Psoas muscle (tissue), 8 donors: ENCODE data around the gene CA5A. TPM values are rescaled to one million over a fixed set of nuclear protein-coding genes. Genes with fewer than 3 reads are reported as not detected.
"Not testable (repeated sequence)": the region's sequence is repeated elsewhere in the genome, so short reads cannot be mapped to it uniquely, and the experiment has no call there.

Experiments used
- ATAC-seq, 4 donors: fragments of 200-7000 bp; cut with Tn5 transposase; one replicate each; pipeline ENCODE4 v1.9.1; 2020; ENCODE audit warnings: moderate library complexity in 3 of 4, mild to moderate bottlenecking in 2 of 4
- DNase-seq, 2 donors: peaks; one replicate each; pipeline ENCODE4 v3.0.0-alpha.2; 2020
- H3K27ac ChIP-seq: fragments of 200-600 bp; one replicate; pipeline ENCODE4 v1.8.0; 2022
- H3K27me3 ChIP-seq, 3 donors: fragments of 200-600 bp in 1 of 3; one replicate each; pipeline versions ENCODE4 v1.6.1 to v1.8.0; 2013 to 2022; ENCODE audit warnings: low read length in 2 of 3, mild to moderate bottlenecking in 2 of 3, moderate library complexity in 1 of 3; ENCODE audit not compliant: insufficient read depth in 3 of 3
- H3K36me3 ChIP-seq, 2 donors: fragments of 200-600 bp in 1 of 2; one replicate each; pipeline versions ENCODE4 v1.6.1 to v1.8.0; 2013 to 2022; ENCODE audit warnings: low read depth in 1 of 2, mild to moderate bottlenecking in 1 of 2, moderate library complexity in 1 of 2; ENCODE audit not compliant: insufficient read depth in 1 of 2
- H3K4me1 ChIP-seq: fragments of 200-600 bp; one replicate; pipeline ENCODE4 v1.8.0; 2022
- H3K4me3 ChIP-seq: fragments of 200-600 bp; one replicate; pipeline ENCODE4 v1.8.0; 2022; ENCODE audit warnings: mild to moderate bottlenecking
- H3K9me3 ChIP-seq: fragments of 200-600 bp; one replicate; pipeline ENCODE4 v1.8.0; 2022
- WGBS, 3 donors: extraction: QIAGEN DNeasy Blood & Tissue Kit; methylation state at CpG; one replicate each; pipeline versions ENCODE4 v1.1.6 to v1.1.7; 2013; 5-methylcytosine and 5-hydroxymethylcytosine counted together
- intact Hi-C, 2 donors: fragments of 100-400 bp; cut with DNase I; formaldehyde crosslinking; loops; one replicate each; pipeline versions ENCODE4 v1.11.0 to v1.14.2; 2022
- polyA plus RNA-seq, 3 donors: library from polyadenylated mRNA; stranded (reverse); fragments of 200-250 nt; gene quantifications; one replicate each; pipeline ENCODE4 v1.2.3, GENCODE V29; 2013
- total RNA-seq, 4 donors: library from RNA; stranded (reverse); fragmentation: NEBNext Ultra II Directional in 2 of 4; extraction: Animal tissue kit (Norgen Biotek cat#: 25700) in 2 of 4; gene quantifications; one replicate each; pipeline versions ENCODE4 v1.2.1 to v1.2.4, GENCODE V29; 2021 to 2023
- TF ChIP-seq, protein P1 (sequence below): fragments of 200-600 bp; IDR thresholded peaks from one replicate; pipeline ENCODE4 v1.8.0; 2022; ENCODE audit warnings: antibody characterized with exemption
- donor health status: healthy with polysubstance abuse.
- donor health status: DM: no; HTN: no; CAD: no; lungs with moderate emphysema.
- donor health status: Bipolar disorder and iron deficiency.
- donor health status: healthy.
- donor health status: DM: yes; HTN: yes; CAD: no.
- donor health status: DM: no; HTN: no; CAD: no.
- donor health status: DM: no; HTN: no; CAD: no.
- donor health status: DM: yes; HTN: yes; CAD: no.

The CA5A gene
- total and polyA plus RNA-seq, 7 donors, result 0.12 TPM; not detected in 6

DNA sequence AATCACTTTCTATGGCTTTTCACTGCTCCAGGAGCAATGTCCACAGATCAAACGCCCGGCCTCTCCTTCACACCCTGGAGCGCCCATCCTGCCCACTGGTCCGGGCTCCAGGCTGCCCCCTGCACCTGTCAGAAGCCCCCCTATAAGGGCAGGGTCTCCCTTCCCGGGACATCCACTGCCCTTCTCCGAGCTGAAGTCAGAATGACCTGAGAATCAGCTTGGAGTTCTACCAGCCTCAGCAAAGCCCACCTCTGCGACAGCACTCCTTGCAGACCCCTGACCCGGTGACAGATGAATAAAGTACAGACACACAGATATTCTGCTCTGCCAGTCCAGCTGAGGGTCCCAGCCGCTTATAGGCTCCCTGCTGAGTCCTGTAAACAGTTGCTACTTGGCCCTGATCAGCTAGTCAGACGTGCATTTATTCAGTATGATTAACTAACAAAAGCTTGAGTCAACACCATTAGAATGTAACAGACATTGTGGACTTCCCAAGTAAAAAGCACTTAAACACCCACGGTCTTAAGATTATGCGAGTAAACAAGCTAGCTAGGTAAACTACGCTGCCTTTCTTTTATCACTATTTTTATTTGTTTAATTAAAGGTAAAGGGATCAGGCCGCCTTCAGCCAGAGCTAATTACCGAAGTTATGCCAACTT is 71.9 kb downstream of the CA5A start:
- ATAC-seq, result no peak
- TF ChIP-seq, protein P1, sequence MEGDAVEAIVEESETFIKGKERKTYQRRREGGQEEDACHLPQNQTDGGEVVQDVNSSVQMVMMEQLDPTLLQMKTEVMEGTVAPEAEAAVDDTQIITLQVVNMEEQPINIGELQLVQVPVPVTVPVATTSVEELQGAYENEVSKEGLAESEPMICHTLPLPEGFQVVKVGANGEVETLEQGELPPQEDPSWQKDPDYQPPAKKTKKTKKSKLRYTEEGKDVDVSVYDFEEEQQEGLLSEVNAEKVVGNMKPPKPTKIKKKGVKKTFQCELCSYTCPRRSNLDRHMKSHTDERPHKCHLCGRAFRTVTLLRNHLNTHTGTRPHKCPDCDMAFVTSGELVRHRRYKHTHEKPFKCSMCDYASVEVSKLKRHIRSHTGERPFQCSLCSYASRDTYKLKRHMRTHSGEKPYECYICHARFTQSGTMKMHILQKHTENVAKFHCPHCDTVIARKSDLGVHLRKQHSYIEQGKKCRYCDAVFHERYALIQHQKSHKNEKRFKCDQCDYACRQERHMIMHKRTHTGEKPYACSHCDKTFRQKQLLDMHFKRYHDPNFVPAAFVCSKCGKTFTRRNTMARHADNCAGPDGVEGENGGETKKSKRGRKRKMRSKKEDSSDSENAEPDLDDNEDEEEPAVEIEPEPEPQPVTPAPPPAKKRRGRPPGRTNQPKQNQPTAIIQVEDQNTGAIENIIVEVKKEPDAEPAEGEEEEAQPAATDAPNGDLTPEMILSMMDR, result no peak
- Histone ChIP-seq H3K4me1 (peaks cover 20% of the 10 kb centered on the region), H3K9me3 (no peaks in the 10 kb centered on the region), H3K27ac (no peak overlapping the region), H3K27me3 (no peaks in the 10 kb centered on the region), H3K4me3 (no peak overlapping the region), H3K36me3 (no peaks in the 10 kb centered on the region)
- DNase-seq, result no peak
- WGBS, 3 donors, result 86 to 92% (median 89%) methylated on average over 15 of the region's 15 CpGs
- intact Hi-C loops, result no loop called here

DNA sequence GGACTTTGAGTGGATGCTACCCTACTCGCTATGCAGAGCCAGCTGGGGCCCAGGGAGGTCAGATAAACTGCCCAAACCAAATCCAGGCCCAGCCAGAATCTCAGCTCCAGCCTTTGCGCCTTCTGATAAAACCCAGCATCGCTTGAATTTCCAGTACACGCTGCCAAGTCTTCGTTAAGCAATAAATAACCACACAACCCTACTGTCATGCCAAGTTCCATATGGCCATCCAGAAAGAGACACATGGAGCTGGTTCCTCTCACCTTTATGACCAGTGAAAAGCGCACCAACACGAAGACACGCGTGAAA is 73.0 kb downstream of the CA5A start:
- intact Hi-C loops, H3K9me3 ChIP-seq, DNase-seq, H3K36me3 ChIP-seq, ATAC-seq, H3K27me3 ChIP-seq, H3K4me3 ChIP-seq: not testable (repeated sequence)
- H3K4me1 ChIP-seq, result peaks cover 16% of the 10 kb centered on the region
- WGBS, 3 donors, result 58 to 66% (median 59%) methylated on average over 9 of the region's 9 CpGs
- peak overlapping the region; percentile 96 for H3K27ac ChIP-seq

DNA sequence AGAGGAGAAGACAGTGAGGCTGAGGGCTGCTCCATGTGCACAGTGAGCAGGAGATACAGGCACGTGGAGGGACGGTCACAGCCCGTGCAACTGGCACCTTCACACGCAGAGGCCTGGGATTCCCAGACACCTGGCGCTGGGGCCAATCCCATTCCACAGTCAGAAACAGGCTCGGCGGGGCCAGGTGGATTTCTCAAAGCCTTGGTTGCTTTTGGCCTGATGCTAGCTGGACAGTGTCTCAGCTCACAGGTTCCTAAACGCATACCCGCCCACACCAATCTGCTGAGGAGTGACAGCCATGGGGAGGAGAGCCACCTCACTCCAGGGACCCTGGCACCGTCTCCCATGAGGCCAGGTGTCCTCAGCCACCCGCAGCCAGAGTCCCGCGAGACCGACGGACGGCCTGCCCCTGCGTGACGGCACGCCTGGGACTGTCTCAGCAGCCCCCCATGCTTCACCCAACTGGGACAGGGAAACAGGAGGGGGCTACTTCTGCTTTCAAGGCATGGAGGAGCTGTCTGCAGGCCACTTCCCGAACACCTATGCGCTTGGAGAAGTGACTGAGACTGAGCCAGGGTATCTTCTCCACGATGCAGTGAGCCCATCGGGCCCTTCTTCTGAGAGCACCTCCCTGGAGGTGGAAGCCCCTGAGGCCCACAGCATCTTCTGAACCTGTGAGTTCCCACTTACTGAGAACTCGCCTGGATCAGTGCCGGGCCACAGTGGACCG is 73.6 kb downstream of the CA5A start:
- H3K27me3 ChIP-seq, intact Hi-C loops, DNase-seq, ATAC-seq, H3K36me3 ChIP-seq, H3K4me3 ChIP-seq, H3K9me3 ChIP-seq: not testable (repeated sequence)
- H3K27ac ChIP-seq, result peak overlapping the region; percentile 96
- 54 to 79% (median 58%) methylated on average over 18 to 26 of the region's 26 CpGs for WGBS, 3 donors
- H3K4me1 ChIP-seq, result peaks cover 16% of the 10 kb centered on the region

DNA sequence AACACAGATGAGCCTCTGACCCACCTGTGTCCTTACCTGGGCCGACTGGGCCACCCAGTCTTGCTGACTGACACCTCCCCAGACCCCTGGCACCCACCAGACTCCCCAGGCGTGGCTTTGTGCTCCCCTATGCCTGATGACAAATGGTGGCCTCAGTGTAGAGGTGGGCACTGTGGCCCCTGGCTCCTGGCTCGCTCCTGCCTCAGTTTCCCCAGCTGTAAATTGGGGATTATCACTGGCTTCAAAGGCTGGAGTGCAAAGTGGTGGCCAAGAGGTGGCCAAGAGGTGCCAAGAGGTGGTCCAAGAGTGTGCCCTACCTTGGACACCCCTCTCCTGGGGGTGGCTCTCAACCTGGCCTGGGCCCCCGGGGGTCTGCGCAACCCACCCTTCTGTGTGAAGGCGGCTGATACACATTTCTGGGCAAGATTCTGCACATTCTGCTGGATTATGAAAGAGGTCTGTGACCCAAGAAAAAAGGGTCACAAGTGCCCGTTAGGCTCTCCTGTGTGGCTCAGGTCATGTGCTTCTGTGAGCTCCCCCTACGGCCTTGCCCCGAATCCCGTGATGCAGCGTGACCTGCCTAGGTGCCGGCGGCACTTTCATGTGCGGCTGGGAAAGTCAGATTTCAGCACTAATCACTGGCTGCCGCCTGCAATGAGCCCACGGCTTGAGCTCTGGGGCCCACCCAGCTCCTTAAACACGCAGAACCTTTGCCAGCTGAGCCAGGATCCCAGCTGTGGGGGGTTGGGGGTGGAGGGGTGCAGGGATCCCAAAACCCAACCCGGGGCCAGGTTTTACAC is 74.8 kb downstream of the CA5A start:
- ATAC-seq, intact Hi-C loops, DNase-seq, H3K27me3 ChIP-seq, H3K36me3 ChIP-seq, H3K9me3 ChIP-seq: not testable (repeated sequence)
- H3K4me3 ChIP-seq, result peak overlapping the region; percentile 69
- peak overlapping the region; percentile 96 for H3K27ac ChIP-seq
- peaks cover 24% of the 10 kb centered on the region for H3K4me1 ChIP-seq
- WGBS, 3 donors, result 61 to 85% (median 63%) methylated on average over 17 to 18 of the region's 18 CpGs

DNA sequence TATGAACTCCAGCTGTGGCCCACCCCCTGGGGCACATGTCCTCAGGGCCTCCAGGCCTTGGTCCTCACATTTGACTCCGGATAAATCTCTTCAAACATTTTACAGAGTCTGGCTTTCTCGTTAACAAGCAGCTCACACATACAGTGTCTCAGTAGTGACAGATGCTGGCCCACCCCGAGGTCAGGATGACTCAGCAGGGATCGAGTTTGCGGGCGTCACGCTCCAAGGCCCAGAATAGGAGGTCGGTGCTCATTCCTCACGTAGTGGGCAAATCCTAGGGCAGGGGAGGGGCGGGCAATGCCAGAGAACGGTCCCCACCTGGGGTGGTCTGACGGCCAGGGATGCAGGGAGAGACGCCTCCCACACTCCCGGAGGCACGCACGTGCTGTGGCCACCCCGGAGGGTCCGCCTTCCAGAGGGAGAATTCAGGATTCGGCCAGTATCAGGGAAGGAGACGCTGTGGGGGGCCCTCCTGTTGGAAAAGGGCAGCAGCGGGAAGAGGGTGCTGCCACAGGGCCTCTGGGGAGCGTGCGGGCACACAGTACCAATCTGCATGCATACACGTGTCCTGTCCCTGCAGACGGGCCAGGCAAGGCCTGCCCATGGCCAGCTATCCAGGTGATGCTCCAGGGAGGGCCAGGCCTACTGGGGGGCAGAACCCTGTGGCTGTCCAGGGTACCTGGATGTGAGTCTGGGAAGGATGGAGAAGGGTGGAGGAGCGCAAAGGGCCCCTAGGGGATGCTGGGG is 75.6 kb downstream of the CA5A start:
- Histone ChIP-seq H3K36me3 (no peaks in the 10 kb centered on the region), H3K4me1 (peaks cover 31% of the 10 kb centered on the region), H3K27ac (peak overlapping the region; percentile 96), H3K9me3 (no peaks in the 10 kb centered on the region), H3K27me3 (no peaks in the 10 kb centered on the region), H3K4me3 (peak overlapping the region; percentile 69)
- TF ChIP-seq, protein P1, result no peak
- ATAC-seq (peak; percentile 64 to 77 (median 67)), DNase-seq (peak; percentile 63 to 84)
- intact Hi-C loops, result no loop called here
- WGBS, 3 donors, result 30 to 39% (median 33%) methylated on average over 26 of the region's 26 CpGs

DNA sequence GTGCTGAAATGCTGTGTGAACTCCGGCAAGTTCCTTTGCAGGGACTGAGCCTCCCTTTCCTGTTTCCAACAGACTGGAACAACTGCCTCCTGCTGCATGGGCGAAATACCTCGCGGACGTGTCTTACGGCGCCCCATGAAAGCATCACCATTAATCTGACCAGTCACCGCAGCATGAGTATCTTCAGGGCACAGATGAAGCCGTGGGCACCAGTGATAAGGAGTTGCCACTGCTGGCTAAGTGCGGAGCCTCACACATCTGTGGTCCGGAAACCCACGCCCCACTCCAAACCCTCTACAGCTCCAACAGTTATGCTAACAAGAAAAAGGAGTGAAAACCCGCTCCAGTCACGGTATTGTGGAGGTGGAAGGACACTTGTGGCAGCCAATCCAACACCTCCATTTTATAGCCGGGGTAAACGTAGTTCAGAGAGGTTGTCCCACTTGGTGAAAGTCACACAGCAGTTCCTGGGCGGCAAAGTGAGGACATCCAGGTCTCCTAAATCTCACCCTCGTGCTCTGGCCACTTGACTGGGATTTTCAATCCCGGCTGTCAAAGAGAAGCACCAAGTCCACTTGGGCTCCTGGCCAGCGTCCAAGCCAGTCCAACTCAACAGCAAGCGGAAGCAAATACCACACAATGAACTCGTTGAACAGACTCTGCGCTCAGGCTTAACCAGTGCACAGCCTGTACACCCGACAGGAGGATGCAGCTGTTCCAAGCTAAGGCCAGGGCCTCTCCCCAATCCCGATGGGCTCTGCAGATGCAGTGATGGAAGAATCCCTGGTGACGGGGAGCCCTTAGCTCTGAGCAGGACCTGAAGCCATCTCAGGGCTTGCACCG is 78.0 kb downstream of the CA5A start:
- H3K27me3 ChIP-seq, H3K9me3 ChIP-seq, DNase-seq, H3K36me3 ChIP-seq: not testable (repeated sequence)
- Histone ChIP-seq H3K4me1 (peaks cover 50% of the 10 kb centered on the region), H3K4me3 (peak overlapping the region; percentile 69), H3K27ac (peak overlapping the region; percentile 96)
- intact Hi-C loops, result loop anchor here in 1 of 2 donors (10.0 kb wide), 1 partner anchor 46 kb away; no protein-coding TSS in a partner anchor
- 27 to 60% (median 37%) methylated on average over 25 to 27 of the region's 27 CpGs for WGBS, 3 donors
- ATAC-seq, result peak in 2 of 4 donors; percentile 3 to 4
